Suppressor macrophage (primary cell): ENCODE measurements around the gene MST1.

Experiments used
- DNase-seq, 4 experiments: peaks; one replicate each; pipeline ENCODE4 v3.0.0-alpha.2; 2020 to 2022

Gene MST1

GRCh38 chr3:49654955-49655556 lies 34.2 kb downstream of the MST1 start:
- no peak for DNase-seq

- DNase-seq: no peak
These were observed 35.0 kb downstream of the MST1 start for GRCh38 chr3:49654176-49654825.

- DNase-seq: no peak
These were observed 35.7 kb downstream of the MST1 start for GRCh38 chr3:49653621-49654020.

- no peak for DNase-seq
These were observed 36.3 kb downstream of the MST1 start for GRCh38 chr3:49652903-49653415.

GRCh38 chr3:49652218-49652902 lies 36.9 kb downstream of the MST1 start:
- DNase-seq: no peak

- no peak for DNase-seq
These were observed 38.6 kb downstream of the MST1 start for GRCh38 chr3:49650637-49651036.

GRCh38 chr3:49650177-49650576 lies 39.1 kb downstream of the MST1 start:
- DNase-seq: no peak

GRCh38 chr3:49649576-49649975 lies 39.7 kb downstream of the MST1 start:
- no peak for DNase-seq

- no peak for DNase-seq
These were observed 40.8 kb downstream of the MST1 start for GRCh38 chr3:49648354-49649019.

- no peak for DNase-seq
These were observed 41.5 kb downstream of the MST1 start for GRCh38 chr3:49647741-49648140.

GRCh38 chr3:49646236-49646635 lies 43.0 kb downstream of the MST1 start:
- DNase-seq: no peak

- no peak for DNase-seq
These were observed 44.6 kb downstream of the MST1 start for GRCh38 chr3:49644684-49645083.

- no peak for DNase-seq
These were observed 46.5 kb downstream of the MST1 start for GRCh38 chr3:49642708-49643145.

- no peak for DNase-seq
These were observed 47.2 kb downstream of the MST1 start for GRCh38 chr3:49641921-49642707.

GRCh38 chr3:49641292-49641691 lies 48.0 kb downstream of the MST1 start:
- no peak for DNase-seq

- DNase-seq: no peak
These were observed 49.7 kb downstream of the MST1 start for GRCh38 chr3:49639551-49639950.

GRCh38 chr3:49638445-49638844 lies 50.8 kb downstream of the MST1 start:
- no peak for DNase-seq

- DNase-seq: no peak
These were observed 52.2 kb downstream of the MST1 start for GRCh38 chr3:49636883-49637609.

- no peak for DNase-seq
These were observed 54.5 kb downstream of the MST1 start for GRCh38 chr3:49634736-49635135.
